ENCODE measurements around the gene WFIKKN1.

GRCh38 chr16:641326-642188 is 10.8 kb downstream of the WFIKKN1 start, which contains the start of gene MCRIP2:
- TF ChIP-seq CTCF (tag by site-specific recombination; IDR thresholded peaks at IDR 0.05) (no peak), ZNF239 (tag by site-specific recombination; IDR thresholded peaks at IDR 0.05) (no peak), ZNF274 (IDR thresholded peaks at IDR 0.05; ENCODE audit: low read length) (no peak), ZNF274 (tag by site-specific recombination; IDR thresholded peaks at IDR 0.05; ENCODE audit: borderline replicate concordance) (no peak), ZBTB7A (tag by site-specific recombination; IDR thresholded peaks at IDR 0.05; ENCODE audit: low read depth) (no peak), ZNF114 (tag by site-specific recombination; IDR thresholded peaks at IDR 0.05) (no peak), REST (tag by site-specific recombination; IDR thresholded peaks at IDR 0.05) (no peak)

Measured in HEK293 (cell line).